Neural crest cell (in vitro differentiated cells): ENCODE results near the gene NR4A3. TPM values are rescaled to one million over a fixed set of nuclear protein-coding genes. Genes with fewer than 3 reads are reported as not detected.

Experiments
- DNase-seq: peaks from one replicate; pipeline ENCODE4 v3.0.0; 2021; ENCODE audit warnings: low read depth, mixed read lengths, low spot score
- H3K27ac Mint-ChIP-seq: one replicate; pipeline ENCODE4 v1.8.0; 2021; ENCODE audit warnings: mild to moderate bottlenecking, mixed read lengths; ENCODE audit not compliant: unreplicated experiment
- H3K27me3 Mint-ChIP-seq: 2 replicates; pipeline ENCODE4 v1.8.0; 2021; ENCODE audit warnings: low read depth, mild to moderate bottlenecking, mixed read lengths
- H3K36me3 Mint-ChIP-seq: 2 replicates; pipeline ENCODE4 v1.8.0; 2021; ENCODE audit warnings: low read depth, mild to moderate bottlenecking, mixed read lengths
- H3K4me1 Mint-ChIP-seq: 2 replicates; pipeline ENCODE4 v1.8.0; 2021; ENCODE audit warnings: mixed read lengths
- H3K4me3 Mint-ChIP-seq: one replicate; pipeline ENCODE4 v1.8.0; 2021; ENCODE audit warnings: mild to moderate bottlenecking, mixed read lengths
- H3K9me3 Mint-ChIP-seq: 2 replicates; pipeline ENCODE4 v1.8.0; 2021; ENCODE audit warnings: mixed read lengths
- total RNA-seq: library from RNA; stranded (reverse); gene quantifications from 2 replicates; pipeline ENCODE4 v1.2.1, GENCODE V29; 2021
- TF ChIP-seq, protein P1 (sequence below): fragments of 200-600 bp; sonication (generic); conservative IDR thresholded peaks from 2 replicates; pipeline ENCODE4 v1.5.0; 2021; ENCODE audit warnings: antibody characterized with exemption, mild to moderate bottlenecking

The NR4A3 gene
- total RNA-seq, 1 donor from 2014 or later = 0.93 TPM

DNA sequence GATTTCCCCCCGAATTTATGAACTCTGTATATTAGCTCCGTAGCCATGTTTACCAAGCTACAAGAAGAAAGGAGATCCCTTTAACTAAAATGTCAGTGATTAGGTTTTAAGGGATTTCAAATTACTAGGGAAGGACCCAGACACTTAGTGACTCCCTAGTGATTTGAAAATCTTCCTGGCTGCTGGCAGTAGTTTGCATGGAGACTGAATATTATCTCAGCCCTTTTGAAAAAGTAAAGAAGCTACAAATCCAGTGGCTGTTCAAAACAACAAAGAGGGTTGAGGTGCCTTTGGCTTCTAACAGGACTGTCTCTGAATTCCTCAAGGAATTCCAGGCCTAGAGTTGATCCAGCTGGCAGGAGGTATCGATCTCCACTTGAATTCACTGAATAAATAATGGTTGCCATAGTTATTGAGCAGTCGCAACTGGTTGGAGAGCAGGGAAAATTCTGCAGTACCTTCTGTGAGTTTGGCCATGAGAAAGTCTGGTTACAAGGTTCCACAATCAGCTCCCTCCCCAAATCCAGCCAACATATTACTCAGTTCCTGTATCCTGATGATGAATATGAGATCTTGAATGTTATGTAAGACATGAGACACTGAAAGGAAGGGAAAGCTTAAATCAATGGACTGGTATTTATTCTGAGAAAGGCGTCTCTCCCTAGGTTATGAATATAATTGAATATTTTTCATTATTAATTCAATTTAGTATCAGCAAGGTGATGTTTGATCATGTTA, 37.7 kb downstream of the NR4A3 start:
- Mint-ChIP-seq H3K4me1 (peaks cover 33% of the 10 kb centered on the region), H3K36me3 (no peaks in the 10 kb centered on the region), H3K27ac (peak overlapping the region; percentile 78), H3K9me3 (no peaks in the 10 kb centered on the region), H3K27me3 (no peaks in the 10 kb centered on the region), H3K4me3 (peak overlapping the region; percentile 36)
- TF ChIP-seq, protein P1, sequence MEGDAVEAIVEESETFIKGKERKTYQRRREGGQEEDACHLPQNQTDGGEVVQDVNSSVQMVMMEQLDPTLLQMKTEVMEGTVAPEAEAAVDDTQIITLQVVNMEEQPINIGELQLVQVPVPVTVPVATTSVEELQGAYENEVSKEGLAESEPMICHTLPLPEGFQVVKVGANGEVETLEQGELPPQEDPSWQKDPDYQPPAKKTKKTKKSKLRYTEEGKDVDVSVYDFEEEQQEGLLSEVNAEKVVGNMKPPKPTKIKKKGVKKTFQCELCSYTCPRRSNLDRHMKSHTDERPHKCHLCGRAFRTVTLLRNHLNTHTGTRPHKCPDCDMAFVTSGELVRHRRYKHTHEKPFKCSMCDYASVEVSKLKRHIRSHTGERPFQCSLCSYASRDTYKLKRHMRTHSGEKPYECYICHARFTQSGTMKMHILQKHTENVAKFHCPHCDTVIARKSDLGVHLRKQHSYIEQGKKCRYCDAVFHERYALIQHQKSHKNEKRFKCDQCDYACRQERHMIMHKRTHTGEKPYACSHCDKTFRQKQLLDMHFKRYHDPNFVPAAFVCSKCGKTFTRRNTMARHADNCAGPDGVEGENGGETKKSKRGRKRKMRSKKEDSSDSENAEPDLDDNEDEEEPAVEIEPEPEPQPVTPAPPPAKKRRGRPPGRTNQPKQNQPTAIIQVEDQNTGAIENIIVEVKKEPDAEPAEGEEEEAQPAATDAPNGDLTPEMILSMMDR = no peak
- peak; percentile 5 for DNase-seq

DNA sequence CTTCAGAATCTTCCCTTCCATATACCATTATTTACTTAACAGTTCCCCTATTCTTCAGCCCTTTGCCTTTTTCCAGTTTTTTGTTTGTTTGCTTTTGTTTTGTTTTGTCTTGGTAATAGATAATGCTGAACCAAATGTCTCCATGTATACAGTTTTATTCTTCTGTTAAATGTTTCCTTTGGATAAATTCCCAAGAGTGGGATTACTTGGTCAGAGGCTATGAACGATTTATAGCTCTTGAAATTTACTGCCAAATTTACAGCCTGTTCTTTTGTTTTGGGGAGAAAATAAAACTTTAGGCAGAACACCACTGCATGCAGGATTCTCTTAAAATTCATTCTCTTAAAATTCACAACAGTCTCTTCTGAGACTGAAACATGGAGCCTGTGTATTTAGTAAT, 38.6 kb downstream of the NR4A3 start:
- H3K9me3 Mint-ChIP-seq = no peaks in the 10 kb centered on the region
- peaks cover 33% of the 10 kb centered on the region for H3K4me1 Mint-ChIP-seq
- TF ChIP-seq, protein P1 = no peak
- H3K36me3 Mint-ChIP-seq = no peaks in the 10 kb centered on the region
- H3K27me3 Mint-ChIP-seq = no peaks in the 10 kb centered on the region
- no peak overlapping the region for H3K4me3 Mint-ChIP-seq
- H3K27ac Mint-ChIP-seq = no peak overlapping the region
- DNase-seq = no peak

DNA sequence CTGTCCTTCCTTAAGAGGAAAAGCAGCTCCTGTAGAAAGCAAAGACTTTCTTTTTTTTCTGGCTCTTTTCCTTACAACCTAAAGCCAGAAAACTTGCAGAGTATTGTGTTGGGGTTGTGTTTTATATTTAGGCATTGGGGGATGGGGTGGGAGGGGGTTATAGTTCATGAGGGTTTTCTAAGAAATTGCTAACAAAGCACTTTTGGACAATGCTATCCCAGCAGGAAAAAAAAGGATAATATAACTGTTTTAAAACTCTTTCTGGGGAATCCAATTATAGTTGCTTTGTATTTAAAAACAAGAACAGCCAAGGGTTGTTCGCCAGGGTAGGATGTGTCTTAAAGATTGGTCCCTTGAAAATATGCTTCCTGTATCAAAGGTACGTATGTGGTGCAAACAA, 42.3 kb downstream of the NR4A3 start:
- DNase-seq = no peak
- Mint-ChIP-seq H3K9me3 (no peaks in the 10 kb centered on the region), H3K4me1 (peaks cover 32% of the 10 kb centered on the region), H3K36me3 (no peaks in the 10 kb centered on the region), H3K27ac (no peak overlapping the region), H3K4me3 (no peak overlapping the region), H3K27me3 (no peaks in the 10 kb centered on the region)
- TF ChIP-seq, protein P1 = no peak

DNA sequence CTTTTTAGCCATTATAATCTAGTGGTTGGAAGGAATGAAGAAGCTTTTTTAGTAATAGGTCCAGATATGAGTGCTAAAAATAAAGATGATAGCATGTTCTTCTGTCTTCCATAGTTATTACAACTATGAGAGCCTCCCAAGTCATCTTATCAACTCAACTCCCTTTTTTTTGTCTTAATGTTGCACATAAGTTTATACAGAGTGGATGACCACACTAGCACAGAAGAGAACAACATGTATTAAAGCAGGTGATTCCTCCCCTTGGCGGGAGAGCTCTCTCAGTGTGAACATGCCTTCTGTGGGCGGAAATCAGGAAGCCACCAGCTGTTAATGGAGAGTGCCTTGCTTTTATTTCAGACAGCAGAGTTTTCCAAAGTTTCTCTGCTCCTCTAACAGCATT, 44.7 kb downstream of the NR4A3 start:
- H3K27ac Mint-ChIP-seq = no peak overlapping the region

DNA sequence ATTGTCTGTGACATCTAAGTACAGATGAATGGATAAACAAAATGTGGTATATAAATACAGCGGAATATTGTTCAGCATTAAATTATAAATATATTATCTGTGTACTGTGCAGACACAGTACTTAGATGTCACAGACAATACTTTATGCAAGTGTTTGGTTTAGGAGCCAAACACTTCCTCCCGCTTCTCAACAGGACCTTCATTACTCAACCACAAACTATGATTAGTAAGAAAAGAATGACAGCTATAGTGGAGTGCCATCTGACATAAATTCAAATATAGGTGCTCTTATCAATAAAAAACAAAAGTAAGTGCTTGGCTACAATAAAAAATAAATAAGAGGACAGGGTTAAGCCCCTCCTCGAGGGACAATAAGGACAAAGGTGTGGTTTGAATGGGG, 45.9 kb downstream of the NR4A3 start:
- TF ChIP-seq, protein P1 = no peak
- DNase-seq = no peak
- Mint-ChIP-seq H3K9me3 (no peaks in the 10 kb centered on the region), H3K4me1 (peaks cover 11% of the 10 kb centered on the region), H3K27me3 (no peaks in the 10 kb centered on the region), H3K27ac (no peak overlapping the region), H3K4me3 (no peak overlapping the region), H3K36me3 (no peaks in the 10 kb centered on the region)

More for the DNA sequence above, 44.7 kb downstream of the NR4A3 start:
- H3K36me3 Mint-ChIP-seq = no peaks in the 10 kb centered on the region
- DNase-seq = no peak
- H3K9me3 Mint-ChIP-seq = no peaks in the 10 kb centered on the region
- H3K27me3 Mint-ChIP-seq = no peaks in the 10 kb centered on the region
- peaks cover 12% of the 10 kb centered on the region for H3K4me1 Mint-ChIP-seq
- TF ChIP-seq, protein P1 = no peak
- H3K4me3 Mint-ChIP-seq = no peak overlapping the region
